Measurements from ENCODE around the gene TMEM97. TPM values are rescaled to one million over a fixed set of nuclear protein-coding genes. Genes with fewer than 3 reads are reported as not detected.

The TMEM97 gene
- total RNA-seq, 1 experiment from 2014 or later: 55.6 TPM

- H3K9ac ChIP-seq (ENCODE audit: low read length): no peak overlapping the region
- 0 out of 2 replicates have a peak, but pooled peaks cover 4% of the 10 kb centered on the region for H3K27me3 ChIP-seq (ENCODE audit: insufficient read depth, low read length)
- no peaks in the 10 kb centered on the region for H3K36me3 ChIP-seq (ENCODE audit: control insufficient read depth in 1 of 2, insufficient read depth in 2 of 2, low read length in 2 of 2)
- RAD21 ChIA-PET (ENCODE audit: low non-redundant PET in 1 of 2, low total read pairs in 2 of 2, uncharacterized antibody in 2 of 2, unreplicated experiment in 2 of 2): no interaction called here
- ATAC-seq (no peak), DNase-seq (ENCODE audit: low read depth, low spot score) (no peak)
- intact Hi-C loops (cut with micrococcal nuclease): no loop called here
- no TSS peak for BruUV-seq (replicated peaks)
- POLR2A ChIA-PET: no interaction called here
- no peaks in the 10 kb centered on the region for H3K9me2 ChIP-seq (ENCODE audit: insufficient read depth)
- CTCF ChIA-PET: interaction anchor here (1.1 kb wide), 1 partner anchor 24 kb away, joined by 4 read pairs; no protein-coding TSS in a partner anchor
- no peaks in the 10 kb centered on the region for H3K79me2 ChIP-seq (ENCODE audit: insufficient read depth, low read length)
- H4K20me1 ChIP-seq (ENCODE audit: insufficient read depth): no peaks in the 10 kb centered on the region
- H3K27ac ChIP-seq (ENCODE audit: low read depth, low read length): no peak overlapping the region
- H3K4me3 ChIP-seq (replicated peaks in 1 of 2; ENCODE audit: low read depth in 1 of 2, low read length in 2 of 2): no peak overlapping the region
- no peak overlapping the region for H3K4me2 ChIP-seq (ENCODE audit: low read length)
- peaks cover 8 to 24% of the 10 kb centered on the region in 2 experiments for H3K4me1 ChIP-seq (ENCODE audit: control insufficient read depth in 1 of 2, insufficient read depth in 2 of 2, low read length in 2 of 2)
- H2AFZ ChIP-seq (ENCODE audit: low read depth, low read length, poor library complexity, severe bottlenecking): no peak overlapping the region
- H3K9me3 ChIP-seq (ENCODE audit: control insufficient read depth in 1 of 2, insufficient read depth in 1 of 2, low read depth in 1 of 2, low read length in 2 of 2): no peaks in the 10 kb centered on the region
- TF ChIP-seq CTCF (IDR thresholded peaks at IDR 0.05 in 2 of 3, conservative IDR thresholded peaks at IDR 0.05 in 1 of 3; ENCODE audit: borderline replicate concordance in 1 of 3, insufficient read depth in 1 of 3, low read depth in 2 of 3, low read length in 2 of 3) (no peak), TCF7L2 (IDR thresholded peaks at IDR 0.05; ENCODE audit: borderline replicate concordance, extremely low read depth, insufficient read depth, insufficient read length) (no peak), EGR1 (IDR thresholded peaks at IDR 0.05; ENCODE audit: low read depth) (no peak), SP1 (IDR thresholded peaks at IDR 0.05; ENCODE audit: low read depth) (no peak), EZH2phosphoT487 (IDR thresholded peaks at IDR 0.05; ENCODE audit: borderline replicate concordance) (no peak), ZNF274 (IDR thresholded peaks at IDR 0.05; ENCODE audit: low read depth, low read length) (no peak), MAX (IDR thresholded peaks at IDR 0.05) (no peak), POLR2A (IDR thresholded peaks at IDR 0.05; ENCODE audit: borderline replicate concordance, extremely low read depth, insufficient read depth, insufficient read length) (no peak), POLR2AphosphoS5 (IDR thresholded peaks at IDR 0.05; ENCODE audit: low read depth, low read length) (no peak), CEBPB (IDR thresholded peaks at IDR 0.05; ENCODE audit: low read depth) (no peak)
These were observed 43.0 kb upstream of the TMEM97 start for GRCh38 chr17:28276011-28276410.
